HG03066 (cell line): ENCODE data around the gene SPAM1.
"Not testable (repeated sequence)": the region's sequence is repeated elsewhere in the genome, so short reads cannot be mapped to it uniquely, and the experiment has no call there.

ENCODE experiments used
- ATAC-seq: cut with Tn5 transposase; IDR thresholded peaks from one replicate; pipeline ENCODE4 v1.9.1; 2021; ENCODE audit warnings: low read depth; ENCODE audit not compliant: unreplicated experiment

SPAM1 gene

DNA sequence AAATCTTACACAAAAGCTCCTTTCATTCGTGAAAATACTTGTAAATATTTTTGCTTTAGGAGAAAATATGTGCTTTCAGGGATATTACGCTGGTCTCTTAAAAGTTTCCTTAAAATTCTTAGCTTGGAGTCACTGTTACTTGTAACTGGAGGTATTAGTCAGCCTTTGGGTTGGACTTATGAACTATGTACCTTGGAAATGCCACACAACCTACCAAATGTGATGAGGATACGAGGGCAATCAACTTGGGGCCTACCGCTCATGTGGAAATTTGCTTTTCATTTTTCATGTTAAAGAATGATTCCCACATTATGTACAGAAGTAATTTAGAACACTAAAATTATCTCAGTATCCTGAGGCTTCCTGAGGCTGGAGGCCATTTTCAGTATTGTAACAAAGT lies 23.1 kb downstream of the SPAM1 start:
- no peak for ATAC-seq

- no peak for ATAC-seq
These were observed 33.2 kb downstream of the SPAM1 start for GRCh38 chr7:123958186-123958703.

DNA sequence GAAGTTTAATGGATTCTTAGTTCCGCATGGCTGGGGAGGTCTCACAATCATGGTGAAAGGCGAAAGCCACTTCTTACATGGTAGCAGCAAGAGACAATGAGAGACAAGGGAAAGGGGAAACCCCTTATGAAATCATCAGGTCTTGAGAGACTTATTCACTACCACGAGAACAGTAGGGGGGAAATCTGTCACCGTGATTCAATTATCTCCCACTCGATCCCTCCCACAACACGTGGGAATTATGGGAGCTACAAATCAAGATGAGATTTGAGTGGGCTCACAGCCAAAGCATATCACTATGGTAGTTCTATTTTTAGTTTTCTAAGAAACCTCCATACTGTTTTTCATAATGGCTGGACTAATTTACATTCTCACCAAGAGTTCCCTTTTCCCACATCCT lies 36.7 kb downstream of the SPAM1 start:
- no peak for ATAC-seq

DNA sequence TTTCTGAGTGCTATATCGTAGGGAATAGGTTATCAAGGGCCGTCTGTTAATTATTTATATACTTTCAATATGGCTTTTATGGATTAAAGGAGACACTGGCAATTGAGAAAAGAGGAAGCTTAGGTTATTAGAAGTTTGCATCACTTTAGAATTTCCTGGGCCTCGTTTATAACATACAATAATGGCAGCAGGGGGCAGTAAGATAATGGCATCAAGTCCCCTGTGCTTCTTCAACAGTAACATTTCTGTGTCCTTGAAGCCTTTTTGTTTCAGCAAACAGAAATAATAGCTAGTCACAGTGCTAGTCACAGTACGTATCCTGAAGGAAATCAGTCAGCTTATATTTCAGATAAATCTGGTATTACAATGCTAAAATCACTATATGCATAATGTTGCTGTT lies 41.9 kb downstream of the SPAM1 start:
- no peak for ATAC-seq

DNA sequence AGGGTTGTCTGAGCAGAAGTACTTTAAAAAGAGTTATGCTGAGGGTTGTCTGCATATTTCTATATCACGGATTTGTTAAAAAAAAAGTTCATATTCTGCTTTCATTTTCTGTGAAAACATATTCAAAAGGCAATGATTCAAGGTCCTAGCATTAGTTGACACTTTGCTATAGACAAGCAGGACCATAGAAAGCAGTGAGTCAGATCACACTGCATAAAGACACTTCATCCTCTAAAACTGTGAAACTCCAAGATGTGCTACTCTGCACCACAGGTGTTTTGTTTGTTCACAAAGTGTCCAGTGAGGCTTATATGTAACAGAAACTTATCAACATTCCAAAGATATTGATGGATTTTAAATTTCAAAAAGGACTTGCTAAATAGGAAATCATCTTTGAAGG lies 47.0 kb downstream of the SPAM1 start:
- ATAC-seq: no peak

DNA sequence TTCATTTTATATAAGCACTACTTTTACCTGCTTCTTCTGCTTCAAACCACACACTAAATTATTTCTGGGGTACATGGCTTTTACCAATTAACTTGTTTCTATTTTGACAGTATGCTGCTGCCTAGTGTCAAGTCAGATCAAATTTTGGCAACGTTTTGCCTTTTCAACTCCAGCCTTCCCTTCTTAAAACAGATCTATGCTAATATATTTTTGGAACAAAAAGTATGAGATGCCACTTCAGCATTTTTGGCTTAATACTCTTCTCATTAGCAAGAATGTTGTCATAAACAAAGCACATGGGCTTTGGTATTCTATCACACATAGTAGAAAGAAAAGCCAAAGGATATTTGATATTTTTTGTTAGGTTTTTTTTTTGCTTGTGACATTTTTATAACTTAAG lies 47.8 kb downstream of the SPAM1 start:
- no peak for ATAC-seq

DNA sequence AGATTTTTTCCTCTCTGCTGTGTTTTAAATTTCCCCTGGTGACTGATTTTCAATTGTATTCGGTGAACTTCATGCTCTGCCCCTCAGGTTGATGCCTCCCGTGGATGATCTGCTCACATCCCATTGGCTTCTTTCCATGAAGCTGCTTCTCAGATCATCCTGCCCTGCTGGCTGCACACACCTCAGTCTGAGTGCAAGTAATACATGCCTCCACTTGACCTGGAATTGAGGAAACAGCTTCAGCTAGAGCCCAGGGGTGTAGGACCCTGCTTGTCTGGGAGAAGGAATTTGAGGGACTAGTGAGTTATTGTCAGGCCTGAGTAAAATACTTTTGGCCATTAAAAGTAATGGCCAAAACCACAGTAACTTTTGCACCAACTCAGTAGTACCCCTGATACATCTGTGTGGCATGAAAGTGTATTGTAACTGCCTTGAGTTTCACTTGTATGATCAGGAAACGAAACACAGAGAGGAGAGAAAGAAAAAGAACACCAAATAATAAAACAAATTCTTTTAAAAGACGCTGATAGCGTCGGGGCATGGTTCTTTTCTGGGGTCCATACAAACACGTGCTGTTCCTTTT lies 49.4 kb downstream of the SPAM1 start:
- ATAC-seq: no peak

GRCh38 chr7:123975084-123975483 lies 50.0 kb downstream of the SPAM1 start:
- ATAC-seq: no peak

GRCh38 chr7:123977081-123977480 lies 52.0 kb downstream of the SPAM1 start:
- no peak for ATAC-seq

DNA sequence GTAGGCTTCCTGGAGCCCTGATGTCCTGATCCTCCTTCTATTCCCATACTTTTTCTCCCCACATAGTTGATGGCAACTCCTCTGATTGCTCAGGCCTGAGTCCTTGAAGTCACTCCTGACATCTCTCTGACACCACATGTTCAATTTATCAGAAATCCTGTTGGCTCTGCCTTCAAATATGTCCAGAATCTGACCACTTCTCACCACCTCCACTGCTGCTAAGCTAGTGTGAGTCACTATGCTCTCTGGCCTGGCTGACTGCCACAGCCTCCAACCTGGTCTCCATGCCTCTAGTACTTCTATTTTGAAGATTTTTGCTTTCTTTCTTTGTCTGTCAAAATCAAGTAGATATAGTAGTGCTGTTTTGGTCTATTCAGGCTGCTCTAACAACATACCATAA lies 54.8 kb downstream of the SPAM1 start:
- no peak for ATAC-seq

DNA sequence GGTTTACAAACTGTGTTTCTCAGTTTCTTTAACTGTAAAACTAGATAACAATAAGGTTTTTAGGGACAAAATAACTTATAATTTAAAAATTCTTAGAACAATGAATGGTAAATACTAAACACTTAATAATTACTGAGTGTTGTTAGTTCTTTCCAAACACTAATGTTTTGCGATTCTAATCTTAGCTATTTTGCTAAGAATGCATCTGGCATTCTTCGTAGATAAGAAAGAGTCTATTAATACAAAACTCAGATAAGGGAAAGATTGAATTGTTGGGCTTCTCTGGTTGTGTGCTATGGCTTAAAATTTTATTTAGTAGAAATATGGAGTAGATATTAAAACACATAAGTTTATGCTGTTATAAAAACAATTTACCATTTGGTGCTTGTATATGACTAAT lies 62.4 kb downstream of the SPAM1 start:
- ATAC-seq: no peak

DNA sequence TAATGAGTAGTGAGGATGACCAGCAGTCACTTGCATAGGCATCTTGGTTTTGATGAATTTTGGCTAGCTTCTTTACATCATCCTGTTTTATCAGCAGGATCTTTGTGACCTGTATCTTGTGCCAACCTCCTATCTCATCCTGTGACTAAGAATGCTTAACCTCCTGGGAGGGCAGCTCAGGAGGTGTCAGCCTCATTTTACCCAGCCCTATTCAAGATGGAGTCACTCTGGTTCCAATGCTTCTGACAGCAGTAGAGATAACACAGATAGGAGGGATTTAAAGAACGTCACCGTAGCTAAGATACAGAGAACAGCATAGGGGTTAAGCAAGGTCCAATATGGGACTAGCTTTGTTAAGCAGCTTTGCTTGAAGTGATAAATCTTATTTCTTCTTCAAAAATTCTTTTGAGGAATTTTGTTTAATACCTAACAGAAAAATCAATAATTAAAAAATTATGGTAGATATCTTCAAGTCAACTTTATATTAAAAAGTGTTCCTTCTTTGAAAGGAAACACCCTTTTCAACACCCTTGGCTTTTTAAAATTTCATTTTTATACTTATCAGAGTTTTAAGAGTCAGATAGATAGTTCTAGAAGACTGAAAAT lies 68.0 kb downstream of the SPAM1 start:
- no peak for ATAC-seq

- no peak for ATAC-seq
These were observed 69.0 kb downstream of the SPAM1 start for GRCh38 chr7:123993996-123994395.

- no peak for ATAC-seq
These were observed 69.4 kb downstream of the SPAM1 start for GRCh38 chr7:123994449-123994848.

GRCh38 chr7:123995617-123996326 lies 70.7 kb downstream of the SPAM1 start:
- no peak for ATAC-seq

- ATAC-seq: no peak
These were observed 71.2 kb downstream of the SPAM1 start for GRCh38 chr7:123996327-123996625.

GRCh38 chr7:123998921-123999320 lies 73.9 kb downstream of the SPAM1 start:
- ATAC-seq: no peak

DNA sequence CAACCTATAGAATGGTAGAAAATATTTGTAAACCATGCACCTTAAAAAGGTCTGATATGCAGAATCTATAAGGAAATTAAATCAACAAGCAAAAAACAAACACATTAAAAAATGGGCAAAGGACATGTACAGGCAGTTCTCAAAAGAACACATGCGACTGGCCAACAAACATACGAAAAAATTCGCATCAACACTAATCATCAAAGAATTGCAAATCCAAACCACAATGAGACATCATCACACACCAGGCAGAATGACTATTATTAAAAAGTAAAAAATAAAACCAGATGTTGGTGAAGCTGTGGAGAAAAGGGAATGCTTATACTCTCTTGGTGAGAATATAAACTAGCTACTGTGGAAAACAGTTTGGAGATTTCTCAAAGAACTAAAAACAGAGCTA lies 74.7 kb downstream of the SPAM1 start:
- no peak for ATAC-seq

DNA sequence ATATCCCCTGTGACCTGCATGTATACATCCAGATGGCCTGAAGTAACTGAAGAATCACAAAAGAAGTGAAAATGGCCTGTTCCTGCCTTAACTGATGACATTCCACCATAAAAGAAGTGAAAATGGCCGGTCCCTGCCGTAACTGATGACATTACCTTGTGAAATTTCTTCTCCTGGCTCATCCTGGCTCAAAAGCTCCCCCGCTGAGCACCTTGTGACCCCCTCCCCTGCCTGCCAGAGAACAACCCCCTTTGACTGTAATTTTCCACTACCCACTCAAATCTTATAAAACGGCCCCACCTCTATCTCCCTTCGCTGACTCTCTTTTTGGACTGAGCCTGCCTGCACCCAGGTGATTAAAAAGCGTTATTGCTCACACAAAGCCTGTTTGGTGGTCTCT lies 83.3 kb downstream of the SPAM1 start:
- ATAC-seq: not testable (repeated sequence)

DNA sequence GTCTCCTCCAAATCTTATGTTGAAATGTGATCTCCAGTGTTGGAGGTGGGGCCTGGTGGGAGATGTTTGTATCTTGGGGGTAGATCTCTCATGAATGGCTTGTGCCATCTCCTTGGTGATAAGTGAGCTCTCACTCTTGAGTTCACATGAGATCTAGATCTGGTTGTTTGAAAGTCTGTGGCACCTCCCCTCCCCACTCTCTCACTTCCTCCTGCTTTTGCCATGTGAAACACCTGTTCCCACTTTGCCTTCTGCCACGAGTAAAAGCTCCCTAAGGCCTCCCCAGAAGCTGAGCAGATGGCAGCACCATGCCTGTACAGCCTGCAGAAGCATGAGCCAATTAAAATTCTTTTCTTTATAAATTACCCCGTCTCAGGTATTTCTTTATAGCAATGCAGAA lies 84.3 kb downstream of the SPAM1 start:
- no peak for ATAC-seq
